Prostate gland (tissue), 2 donors: ENCODE data around the gene GPATCH2L.

ENCODE experiments used
- POLR2A ChIP-seq: fragments of 450-650 bp; IDR thresholded peaks from one replicate; pipeline ENCODE4 v1.6.1; 2016; ENCODE audit warnings: antibody characterized with exemption, mild to moderate bottlenecking
- POLR2AphosphoS5 ChIP-seq: sonication (generic); formaldehyde crosslinking; IDR thresholded peaks from one replicate; pipeline ENCODE4 v1.6.1; 2017; ENCODE audit warnings: antibody characterized with exemption
- TF ChIP-seq, protein P1 (sequence below), 4 experiments: fragments of 200-600 bp in 2 of 4; fragments of 450-650 bp in 2 of 4; sonication (generic) in 2 of 4; IDR thresholded peaks; 1 replicate in 3 of 4; 2 replicates in 1 of 4; pipeline ENCODE4 v1.5.1; 2016 to 2019; ENCODE audit warnings: antibody characterized with exemption in 4 of 4, mild to moderate bottlenecking in 2 of 4, moderate library complexity in 2 of 4

DNA sequence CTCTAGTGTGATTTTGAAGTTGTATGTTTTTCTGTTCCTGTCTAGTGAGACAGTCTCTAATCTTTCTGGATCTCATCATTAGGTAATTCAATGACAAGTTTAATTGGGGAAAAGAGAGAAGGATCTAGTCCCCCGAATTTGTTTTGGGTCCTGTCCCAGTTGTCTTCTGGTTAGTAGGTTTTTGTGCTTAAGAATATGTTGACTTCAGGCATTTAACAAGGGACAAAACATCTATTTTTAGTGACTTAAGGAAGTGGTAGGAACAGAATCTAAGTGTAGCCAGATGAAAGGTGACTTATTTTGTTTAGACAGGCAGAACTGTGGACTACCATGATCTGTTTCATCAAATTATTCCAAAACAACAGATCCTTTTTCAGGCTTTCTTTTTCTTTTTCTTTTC is 2.2 kb downstream of the GPATCH2L start:
- peak; percentile 55 for TF ChIP-seq POLR2AphosphoS5
- TF ChIP-seq POLR2A = no peak
- TF ChIP-seq, protein P1, sequence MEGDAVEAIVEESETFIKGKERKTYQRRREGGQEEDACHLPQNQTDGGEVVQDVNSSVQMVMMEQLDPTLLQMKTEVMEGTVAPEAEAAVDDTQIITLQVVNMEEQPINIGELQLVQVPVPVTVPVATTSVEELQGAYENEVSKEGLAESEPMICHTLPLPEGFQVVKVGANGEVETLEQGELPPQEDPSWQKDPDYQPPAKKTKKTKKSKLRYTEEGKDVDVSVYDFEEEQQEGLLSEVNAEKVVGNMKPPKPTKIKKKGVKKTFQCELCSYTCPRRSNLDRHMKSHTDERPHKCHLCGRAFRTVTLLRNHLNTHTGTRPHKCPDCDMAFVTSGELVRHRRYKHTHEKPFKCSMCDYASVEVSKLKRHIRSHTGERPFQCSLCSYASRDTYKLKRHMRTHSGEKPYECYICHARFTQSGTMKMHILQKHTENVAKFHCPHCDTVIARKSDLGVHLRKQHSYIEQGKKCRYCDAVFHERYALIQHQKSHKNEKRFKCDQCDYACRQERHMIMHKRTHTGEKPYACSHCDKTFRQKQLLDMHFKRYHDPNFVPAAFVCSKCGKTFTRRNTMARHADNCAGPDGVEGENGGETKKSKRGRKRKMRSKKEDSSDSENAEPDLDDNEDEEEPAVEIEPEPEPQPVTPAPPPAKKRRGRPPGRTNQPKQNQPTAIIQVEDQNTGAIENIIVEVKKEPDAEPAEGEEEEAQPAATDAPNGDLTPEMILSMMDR (IDR thresholded peaks at IDR 0.05) = no peak
